G401.6 (cell line): ENCODE measurements around the gene CGRRF1.

Experiments used
- FAIRE-seq: peaks from 2 replicates; lab custom pipeline; 2012; peaks lifted over from hg19 to GRCh38; lab: Jason Lieb, UNC

The CGRRF1 gene

GRCh38 chr14:54489731-54490444 is 19.8 kb upstream of the CGRRF1 start:
- FAIRE-seq = no peak

- no peak for FAIRE-seq
Measured at GRCh38 chr14:54490445-54491175, 19.1 kb upstream of the CGRRF1 start.

- FAIRE-seq = no peak
Measured at GRCh38 chr14:54493293-54493692, 16.4 kb upstream of the CGRRF1 start.

- FAIRE-seq = no peak
Measured at GRCh38 chr14:54497224-54497623, 12.5 kb upstream of the CGRRF1 start.

GRCh38 chr14:54498095-54498531 is 11.6 kb upstream of the CGRRF1 start:
- no peak for FAIRE-seq

GRCh38 chr14:54498579-54498978 is 11.1 kb upstream of the CGRRF1 start:
- no peak for FAIRE-seq

- FAIRE-seq = no peak
Measured at GRCh38 chr14:54500744-54501143, 9.0 kb upstream of the CGRRF1 start.

GRCh38 chr14:54501480-54501879 is 8.2 kb upstream of the CGRRF1 start:
- FAIRE-seq = no peak

- no peak for FAIRE-seq
Measured at GRCh38 chr14:54502602-54503001, 7.1 kb upstream of the CGRRF1 start.

- peak; percentile 42 for FAIRE-seq
Measured at GRCh38 chr14:54503486-54503885, 6.2 kb upstream of the CGRRF1 start.

- no peak for FAIRE-seq
Measured at GRCh38 chr14:54512393-54512792, 2.7 kb downstream of the CGRRF1 start.

- FAIRE-seq = peak; percentile 71
Measured at GRCh38 chr14:54515670-54516069, 6.0 kb downstream of the CGRRF1 start.

- no peak for FAIRE-seq
Measured at GRCh38 chr14:54516709-54517108, 7.0 kb downstream of the CGRRF1 start.

- no peak for FAIRE-seq
Measured at GRCh38 chr14:54524410-54524809, 14.7 kb downstream of the CGRRF1 start.

- no peak for FAIRE-seq
Measured at GRCh38 chr14:54528973-54529372, 19.3 kb downstream of the CGRRF1 start.

GRCh38 chr14:54529811-54530210 is 20.1 kb downstream of the CGRRF1 start:
- no peak for FAIRE-seq

- FAIRE-seq = no peak
Measured at GRCh38 chr14:54532111-54533012, 22.7 kb downstream of the CGRRF1 start.

- FAIRE-seq = no peak
Measured at GRCh38 chr14:54533100-54533499, 23.4 kb downstream of the CGRRF1 start.

GRCh38 chr14:54535126-54535525 is 25.4 kb downstream of the CGRRF1 start:
- no peak for FAIRE-seq

- no peak for FAIRE-seq
Measured at GRCh38 chr14:54535646-54536045, 25.9 kb downstream of the CGRRF1 start.

- FAIRE-seq = peak; percentile 17
Measured at GRCh38 chr14:54537651-54538050, 27.9 kb downstream of the CGRRF1 start.

GRCh38 chr14:54538055-54538454 is 28.3 kb downstream of the CGRRF1 start:
- no peak for FAIRE-seq

GRCh38 chr14:54547583-54547982 is 37.9 kb downstream of the CGRRF1 start:
- no peak for FAIRE-seq
